ENCODE data around the gene PPIL1. TPM values are rescaled to one million over a fixed set of nuclear protein-coding genes. Genes with fewer than 3 reads are reported as not detected.

The PPIL1 gene
- total RNA-seq, 1 experiment from 2014 or later = 64.2 TPM

DNA sequence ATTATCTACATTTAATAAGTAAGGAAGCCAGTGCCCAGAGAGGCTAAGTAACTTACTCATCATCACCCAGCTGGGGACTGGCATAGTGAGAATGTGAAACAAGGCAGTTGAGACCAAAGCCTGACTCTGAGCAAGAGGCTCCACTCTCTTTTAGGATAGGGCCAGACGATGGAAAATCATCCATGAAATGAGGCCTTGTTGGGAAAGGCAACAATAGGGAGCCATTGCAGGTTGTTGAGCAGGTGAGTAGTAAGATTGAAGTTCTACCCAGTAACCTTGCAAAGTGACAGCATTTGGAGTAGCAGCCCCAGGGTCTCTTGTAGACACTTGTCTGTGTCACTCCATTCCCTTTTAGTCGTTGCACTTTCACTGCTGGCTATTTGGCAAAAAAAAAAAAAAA, 32.8 kb downstream of the PPIL1 start:
- no peak overlapping the region for H3K4me3 Mint-ChIP-seq
- no peaks in the 10 kb centered on the region for H3K9me3 Mint-ChIP-seq
- no peak for DNase-seq (ENCODE audit: low spot score)
- TF ChIP-seq, protein P1, sequence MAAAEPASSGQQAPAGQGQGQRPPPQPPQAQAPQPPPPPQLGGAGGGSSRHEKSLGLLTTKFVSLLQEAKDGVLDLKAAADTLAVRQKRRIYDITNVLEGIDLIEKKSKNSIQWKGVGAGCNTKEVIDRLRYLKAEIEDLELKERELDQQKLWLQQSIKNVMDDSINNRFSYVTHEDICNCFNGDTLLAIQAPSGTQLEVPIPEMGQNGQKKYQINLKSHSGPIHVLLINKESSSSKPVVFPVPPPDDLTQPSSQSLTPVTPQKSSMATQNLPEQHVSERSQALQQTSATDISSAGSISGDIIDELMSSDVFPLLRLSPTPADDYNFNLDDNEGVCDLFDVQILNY (CRISPR knock-in tag; IDR thresholded peaks at IDR 0.05) = no peak
- TF ChIP-seq ZNF423 (CRISPR knock-in tag; IDR thresholded peaks at IDR 0.05) (no peak), TCF7 (CRISPR knock-in tag; IDR thresholded peaks at IDR 0.05; ENCODE audit: low read depth) (no peak), GRHL2 (CRISPR knock-in tag; IDR thresholded peaks at IDR 0.05; ENCODE audit: insufficient replicate concordance, severe bottlenecking) (no peak), IRF2 (CRISPR knock-in tag; IDR thresholded peaks at IDR 0.05; ENCODE audit: borderline replicate concordance, low read depth) (no peak), KAT7 (CRISPR knock-in tag; IDR thresholded peaks at IDR 0.05; ENCODE audit: borderline replicate concordance) (no peak), TEAD1 (CRISPR knock-in tag; IDR thresholded peaks at IDR 0.05) (no peak), FOXJ3 (CRISPR knock-in tag; IDR thresholded peaks at IDR 0.05; ENCODE audit: borderline replicate concordance) (no peak), ZNF263 (CRISPR knock-in tag; IDR thresholded peaks at IDR 0.05; ENCODE audit: low read depth) (no peak), GABPB1 (CRISPR knock-in tag; IDR thresholded peaks at IDR 0.05) (no peak), CREB1 (CRISPR knock-in tag; IDR thresholded peaks at IDR 0.05) (no peak), NFE2L1 (CRISPR knock-in tag; IDR thresholded peaks at IDR 0.05) (no peak), ZNF396 (CRISPR knock-in tag; IDR thresholded peaks at IDR 0.05; ENCODE audit: borderline replicate concordance) (no peak)
- TF ChIP-seq, protein P2, sequence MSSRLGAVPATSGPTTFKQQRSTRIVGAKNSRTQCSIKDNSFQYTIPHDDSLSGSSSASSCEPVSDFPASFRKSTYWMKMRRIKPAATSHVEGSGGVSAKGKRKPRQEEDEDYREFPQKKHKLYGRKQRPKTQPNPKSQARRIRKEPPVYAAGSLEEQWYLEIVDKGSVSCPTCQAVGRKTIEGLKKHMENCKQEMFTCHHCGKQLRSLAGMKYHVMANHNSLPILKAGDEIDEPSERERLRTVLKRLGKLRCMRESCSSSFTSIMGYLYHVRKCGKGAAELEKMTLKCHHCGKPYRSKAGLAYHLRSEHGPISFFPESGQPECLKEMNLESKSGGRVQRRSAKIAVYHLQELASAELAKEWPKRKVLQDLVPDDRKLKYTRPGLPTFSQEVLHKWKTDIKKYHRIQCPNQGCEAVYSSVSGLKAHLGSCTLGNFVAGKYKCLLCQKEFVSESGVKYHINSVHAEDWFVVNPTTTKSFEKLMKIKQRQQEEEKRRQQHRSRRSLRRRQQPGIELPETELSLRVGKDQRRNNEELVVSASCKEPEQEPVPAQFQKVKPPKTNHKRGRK (CRISPR knock-in tag; IDR thresholded peaks at IDR 0.05; ENCODE audit: borderline replicate concordance) = no peak
- TF ChIP-seq, protein P3, sequence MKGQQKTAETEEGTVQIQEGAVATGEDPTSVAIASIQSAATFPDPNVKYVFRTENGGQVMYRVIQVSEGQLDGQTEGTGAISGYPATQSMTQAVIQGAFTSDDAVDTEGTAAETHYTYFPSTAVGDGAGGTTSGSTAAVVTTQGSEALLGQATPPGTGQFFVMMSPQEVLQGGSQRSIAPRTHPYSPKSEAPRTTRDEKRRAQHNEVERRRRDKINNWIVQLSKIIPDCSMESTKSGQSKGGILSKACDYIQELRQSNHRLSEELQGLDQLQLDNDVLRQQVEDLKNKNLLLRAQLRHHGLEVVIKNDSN (CRISPR knock-in tag; IDR thresholded peaks at IDR 0.05) = no peak
- TF ChIP-seq, protein P4, sequence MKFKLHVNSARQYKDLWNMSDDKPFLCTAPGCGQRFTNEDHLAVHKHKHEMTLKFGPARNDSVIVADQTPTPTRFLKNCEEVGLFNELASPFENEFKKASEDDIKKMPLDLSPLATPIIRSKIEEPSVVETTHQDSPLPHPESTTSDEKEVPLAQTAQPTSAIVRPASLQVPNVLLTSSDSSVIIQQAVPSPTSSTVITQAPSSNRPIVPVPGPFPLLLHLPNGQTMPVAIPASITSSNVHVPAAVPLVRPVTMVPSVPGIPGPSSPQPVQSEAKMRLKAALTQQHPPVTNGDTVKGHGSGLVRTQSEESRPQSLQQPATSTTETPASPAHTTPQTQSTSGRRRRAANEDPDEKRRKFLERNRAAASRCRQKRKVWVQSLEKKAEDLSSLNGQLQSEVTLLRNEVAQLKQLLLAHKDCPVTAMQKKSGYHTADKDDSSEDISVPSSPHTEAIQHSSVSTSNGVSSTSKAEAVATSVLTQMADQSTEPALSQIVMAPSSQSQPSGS (CRISPR knock-in tag; IDR thresholded peaks at IDR 0.05; ENCODE audit: borderline replicate concordance, low read depth) = no peak
- TF ChIP-seq, protein P5, sequence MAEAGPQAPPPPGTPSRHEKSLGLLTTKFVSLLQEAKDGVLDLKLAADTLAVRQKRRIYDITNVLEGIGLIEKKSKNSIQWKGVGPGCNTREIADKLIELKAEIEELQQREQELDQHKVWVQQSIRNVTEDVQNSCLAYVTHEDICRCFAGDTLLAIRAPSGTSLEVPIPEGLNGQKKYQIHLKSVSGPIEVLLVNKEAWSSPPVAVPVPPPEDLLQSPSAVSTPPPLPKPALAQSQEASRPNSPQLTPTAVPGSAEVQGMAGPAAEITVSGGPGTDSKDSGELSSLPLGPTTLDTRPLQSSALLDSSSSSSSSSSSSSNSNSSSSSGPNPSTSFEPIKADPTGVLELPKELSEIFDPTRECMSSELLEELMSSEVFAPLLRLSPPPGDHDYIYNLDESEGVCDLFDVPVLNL (CRISPR knock-in tag; IDR thresholded peaks at IDR 0.05; ENCODE audit: borderline replicate concordance, low read depth) = no peak
- TF ChIP-seq, protein P6, sequence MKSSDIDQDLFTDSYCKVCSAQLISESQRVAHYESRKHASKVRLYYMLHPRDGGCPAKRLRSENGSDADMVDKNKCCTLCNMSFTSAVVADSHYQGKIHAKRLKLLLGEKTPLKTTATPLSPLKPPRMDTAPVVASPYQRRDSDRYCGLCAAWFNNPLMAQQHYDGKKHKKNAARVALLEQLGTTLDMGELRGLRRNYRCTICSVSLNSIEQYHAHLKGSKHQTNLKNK (CRISPR knock-in tag; IDR thresholded peaks at IDR 0.05) = no peak
- H3K4me1 Mint-ChIP-seq = peaks cover 11% of the 10 kb centered on the region
- peaks cover 53% of the 10 kb centered on the region for H3K27me3 Mint-ChIP-seq (ENCODE audit: low read depth)
- ChIA-PET POLR2A (no interaction called here), CTCF (no interaction called here)
- no peaks in the 10 kb centered on the region for H3K36me3 Mint-ChIP-seq
- H3K27ac Mint-ChIP-seq = no peak overlapping the region
- no peak for ATAC-seq
